CD4-positive, alpha-beta T cell (primary cell): ENCODE results near the gene PSD. TPM values are rescaled to one million over a fixed set of nuclear protein-coding genes. Genes with fewer than 3 reads are reported as not detected.

Experiments used
- ATAC-seq: fragments of 200-7000 bp; cut with Tn5 transposase; one replicate; pipeline ENCODE4 v1.10.0; 2022; ENCODE audit warnings: mild to moderate bottlenecking; ENCODE audit not compliant: poor library complexity
- CTCF ChIA-PET: fragments of 350-600 bp; sonication (Branson Sonifier 250); formaldehyde crosslinking; loops from one replicate; lab custom pipeline; 2021; ENCODE audit warnings: antibody characterized with exemption, inconsistent platforms; lab: Charles Lee
- POLR2A ChIA-PET: fragments of 350-600 bp; sonication (Branson Sonifier 250); formaldehyde crosslinking; loops from one replicate; lab custom pipeline; 2021; ENCODE audit warnings: antibody characterized with exemption, inconsistent platforms; lab: Charles Lee
- DNase-seq, 14 experiments: peaks; one replicate each; pipeline ENCODE4 v3.0.0-alpha.2; 2013 to 2020; ENCODE audit warnings: mixed read lengths in 2 of 14
- H3K27ac ChIP-seq, 2 donors: one replicate each; pipeline versions ENCODE4 v1.5.1 to v1.7.0; 2013; ENCODE audit warnings: low read length in 2 of 2, low read depth in 1 of 2, mild to moderate bottlenecking in 1 of 2
- H3K27me3 ChIP-seq, 2 experiments: 1 replicate in 1 of 2; 2 replicates in 1 of 2; pipeline versions ENCODE4 v1.6.1 to v1.7.0; 2013; ENCODE audit warnings: low read length in 2 of 2, control low read depth in 1 of 2, mild to moderate bottlenecking in 1 of 2, moderate library complexity in 1 of 2; ENCODE audit not compliant: insufficient read depth in 2 of 2, control insufficient read depth in 1 of 2
- H3K36me3 ChIP-seq: one replicate; pipeline ENCODE4 v1.6.1; 2013; ENCODE audit warnings: low read length, control low read depth; ENCODE audit not compliant: insufficient read depth
- H3K4me1 ChIP-seq: one replicate; pipeline ENCODE4 v1.6.1; 2013; ENCODE audit warnings: low read length, control low read depth; ENCODE audit not compliant: insufficient read depth
- H3K4me3 ChIP-seq: one replicate; pipeline ENCODE4 v1.5.1; 2013; ENCODE audit warnings: mild to moderate bottlenecking, low read length, moderate library complexity
- H3K9me3 ChIP-seq, 2 experiments: 1 replicate in 1 of 2; 2 replicates in 1 of 2; pipeline versions ENCODE4 v1.6.1 to v1.7.0; 2013; ENCODE audit warnings: low read length in 2 of 2, mild to moderate bottlenecking in 2 of 2, control low read depth in 1 of 2, moderate library complexity in 1 of 2; ENCODE audit not compliant: control insufficient read depth in 1 of 2, insufficient read depth in 1 of 2
- H3K27ac Mint-ChIP-seq: one replicate; pipeline ENCODE4 v1.8.0; 2020; ENCODE audit warnings: mixed read lengths
- H3K27me3 Mint-ChIP-seq: one replicate; pipeline ENCODE4 v1.8.0; 2021; ENCODE audit warnings: mixed read lengths
- H3K36me3 Mint-ChIP-seq: one replicate; pipeline ENCODE4 v1.8.0; 2021; ENCODE audit warnings: low read depth, mixed read lengths
- H3K4me1 Mint-ChIP-seq: one replicate; pipeline ENCODE4 v1.8.0; 2021; ENCODE audit warnings: low read depth, mixed read lengths
- H3K4me3 Mint-ChIP-seq: one replicate; pipeline ENCODE4 v1.8.0; 2020; ENCODE audit warnings: mild to moderate bottlenecking, mixed read lengths
- H3K9me3 Mint-ChIP-seq: one replicate; pipeline ENCODE4 v1.8.0; 2020; ENCODE audit warnings: mixed read lengths
- intact Hi-C, 2 experiments: fragments of 100-400 bp; cut with DNase I in 1 of 2; cut with micrococcal nuclease in 1 of 2; formaldehyde crosslinking; loops; one replicate each; pipeline versions ENCODE4 v1.15.1 to v1.9.0; 2023 to 2025; cut with DNase I, micrococcal nuclease
- total RNA-seq, 174 experiments: library from RNA in 2 of 174; stranded (reverse) in 2 of 174; gene quantifications; one replicate each; pipeline ENCODE4 v1.2.3 and lab custom pipeline; 2021 to 2026
- TF ChIP-seq, protein P1 (sequence below): fragments of 200-600 bp; IDR thresholded peaks from one replicate; pipeline ENCODE4 v1.8.0; 2022; ENCODE audit warnings: antibody characterized with exemption, mild to moderate bottlenecking

Gene PSD
- total RNA-seq, 2 experiments from 2014 or later, result 16.7 to 17.8 TPM

DNA sequence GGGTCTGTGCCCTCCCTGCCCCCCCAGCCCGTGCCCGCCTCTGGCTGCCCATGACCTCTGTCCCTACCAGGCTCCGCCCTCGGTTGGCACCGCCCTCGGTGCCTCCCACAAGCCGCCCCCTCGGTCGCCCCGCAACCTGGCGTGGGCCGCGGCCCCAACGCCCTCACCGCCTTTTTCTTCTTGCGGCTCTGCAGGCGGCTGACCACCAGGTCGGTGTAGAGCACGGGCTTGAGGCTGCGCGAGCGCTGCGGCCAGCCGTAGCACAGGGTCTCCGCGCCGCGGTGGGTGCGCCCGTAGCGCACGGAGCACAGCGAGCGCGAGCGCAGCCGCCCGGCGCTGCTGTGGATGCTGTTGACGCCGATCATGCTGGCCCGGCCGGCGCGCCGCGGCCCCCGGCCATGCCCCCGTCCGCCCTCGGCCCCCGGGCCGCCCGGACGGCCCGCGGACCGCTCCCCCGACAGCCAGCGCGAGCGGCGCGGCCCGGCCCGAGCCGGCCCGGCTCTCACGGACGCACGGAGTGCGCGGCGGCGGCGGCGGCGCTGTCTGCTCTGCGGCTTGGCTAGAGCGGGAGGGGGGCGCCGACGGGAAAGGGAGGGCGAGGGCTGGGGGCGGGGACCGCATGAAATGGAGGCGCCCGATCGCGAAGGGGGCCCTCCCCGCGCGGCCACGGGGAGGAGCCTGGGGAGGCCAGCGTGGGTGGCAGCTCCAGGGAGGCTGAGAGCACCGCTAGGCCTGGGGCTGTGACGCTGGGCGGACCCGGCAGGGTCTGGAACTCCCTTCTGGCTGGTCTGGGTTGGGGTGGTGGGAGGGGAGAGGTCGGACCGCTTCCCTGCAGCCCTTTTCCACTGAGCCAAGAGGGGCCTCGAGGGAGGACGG, 9.6 kb downstream of the PSD start:
- TF ChIP-seq, protein P1, sequence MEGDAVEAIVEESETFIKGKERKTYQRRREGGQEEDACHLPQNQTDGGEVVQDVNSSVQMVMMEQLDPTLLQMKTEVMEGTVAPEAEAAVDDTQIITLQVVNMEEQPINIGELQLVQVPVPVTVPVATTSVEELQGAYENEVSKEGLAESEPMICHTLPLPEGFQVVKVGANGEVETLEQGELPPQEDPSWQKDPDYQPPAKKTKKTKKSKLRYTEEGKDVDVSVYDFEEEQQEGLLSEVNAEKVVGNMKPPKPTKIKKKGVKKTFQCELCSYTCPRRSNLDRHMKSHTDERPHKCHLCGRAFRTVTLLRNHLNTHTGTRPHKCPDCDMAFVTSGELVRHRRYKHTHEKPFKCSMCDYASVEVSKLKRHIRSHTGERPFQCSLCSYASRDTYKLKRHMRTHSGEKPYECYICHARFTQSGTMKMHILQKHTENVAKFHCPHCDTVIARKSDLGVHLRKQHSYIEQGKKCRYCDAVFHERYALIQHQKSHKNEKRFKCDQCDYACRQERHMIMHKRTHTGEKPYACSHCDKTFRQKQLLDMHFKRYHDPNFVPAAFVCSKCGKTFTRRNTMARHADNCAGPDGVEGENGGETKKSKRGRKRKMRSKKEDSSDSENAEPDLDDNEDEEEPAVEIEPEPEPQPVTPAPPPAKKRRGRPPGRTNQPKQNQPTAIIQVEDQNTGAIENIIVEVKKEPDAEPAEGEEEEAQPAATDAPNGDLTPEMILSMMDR, result no peak
- Histone ChIP-seq H3K4me1 (peaks cover 53% of the 10 kb centered on the region), H3K27me3 (peaks cover 8 to 18% of the 10 kb centered on the region in 2 experiments), H3K4me3 (peak overlapping the region; percentile 54), H3K27ac (peak overlapping the region in 1 of 2 donors; percentile 0), H3K36me3 (no peaks in the 10 kb centered on the region), H3K9me3 (peaks cover 0 to 15% of the 10 kb centered on the region in 2 experiments)
- Mint-ChIP-seq H3K27ac (peak overlapping the region; percentile 85), H3K27me3 (peaks cover 37% of the 10 kb centered on the region), H3K4me1 (peaks cover 56% of the 10 kb centered on the region), H3K36me3 (peaks cover 28% of the 10 kb centered on the region), H3K9me3 (no peaks in the 10 kb centered on the region), H3K4me3 (peak overlapping the region; percentile 87)
- ATAC-seq, result peak; percentile 69
- ChIA-PET POLR2A (interaction anchor here (0.5 to 3.0 kb wide), 8 partner anchors 10 to 236 kb away, joined by 3 to 48 read pairs (median 7); partner anchors contain the start of genes CUEDC2, FBXL15 and NFKB2), CTCF (interaction anchor here (1.1 to 2.7 kb wide), 4 partner anchors 9 to 177 kb away, joined by 3 to 13 read pairs (median 6); no protein-coding TSS in a partner anchor)
- DNase-seq, result peak; percentile 57 to 89 (median 74)
- intact Hi-C loops, result no loop called here

DNA sequence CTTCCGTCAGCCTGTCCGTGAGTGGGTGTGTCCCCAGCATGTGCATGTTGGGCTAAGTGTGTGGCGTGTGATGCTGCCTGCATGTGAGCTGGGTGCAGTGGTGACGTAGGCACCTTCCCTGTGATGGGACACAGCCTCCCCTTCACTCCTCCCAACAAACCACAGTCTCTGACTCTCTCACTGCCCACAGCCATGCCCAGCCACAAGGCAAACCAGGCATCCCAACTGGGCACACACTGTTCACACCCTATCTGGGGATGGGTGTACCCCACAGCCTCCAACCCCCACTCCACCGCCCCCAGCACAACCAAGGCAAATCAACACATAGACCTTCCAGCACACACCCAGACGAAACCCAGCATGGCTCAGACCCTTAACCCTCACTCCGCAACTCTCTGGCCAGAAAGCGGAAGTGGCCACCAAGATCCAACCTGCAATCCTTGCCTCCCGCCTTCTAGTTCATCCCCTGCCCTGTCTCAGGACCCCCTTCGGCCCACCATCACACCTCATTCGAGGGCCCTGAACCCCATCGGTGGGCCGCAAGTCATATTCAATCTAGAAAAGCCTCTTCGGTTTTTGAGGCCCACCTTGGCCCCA, 10.4 kb downstream of the PSD start:
- POLR2A ChIA-PET, result interaction anchor here (2.6 to 6.1 kb wide), 2 partner anchors 13 kb away, joined by 8 to 31 read pairs; partner anchors contain the start of genes FBXL15 and NFKB2
- H3K27me3 Mint-ChIP-seq, result peaks cover 36% of the 10 kb centered on the region
- no peaks in the 10 kb centered on the region for H3K9me3 Mint-ChIP-seq
- Histone ChIP-seq H3K4me1 (peaks cover 57% of the 10 kb centered on the region), H3K9me3 (peaks cover 0 to 15% of the 10 kb centered on the region in 2 experiments), H3K27ac (no peak overlapping the region), H3K36me3 (no peaks in the 10 kb centered on the region), H3K4me3 (peak overlapping the region; percentile 28), H3K27me3 (peaks cover 8 to 18% of the 10 kb centered on the region in 2 experiments)
- H3K36me3 Mint-ChIP-seq, result peaks cover 35% of the 10 kb centered on the region
- peak in 3 of 14 experiments; percentile 10 to 74 (median 61) for DNase-seq
- ATAC-seq, result peak; percentile 20
- peaks cover 55% of the 10 kb centered on the region for H3K4me1 Mint-ChIP-seq
- CTCF ChIA-PET, result interaction anchor here (1.4 kb wide), 1 partner anchor 9 kb away, joined by 8 read pairs; no protein-coding TSS in a partner anchor
- peak overlapping the region; percentile 85 for H3K27ac Mint-ChIP-seq
- TF ChIP-seq, protein P1, result no peak
- intact Hi-C loops, result no loop called here
- peak overlapping the region; percentile 66 for H3K4me3 Mint-ChIP-seq

DNA sequence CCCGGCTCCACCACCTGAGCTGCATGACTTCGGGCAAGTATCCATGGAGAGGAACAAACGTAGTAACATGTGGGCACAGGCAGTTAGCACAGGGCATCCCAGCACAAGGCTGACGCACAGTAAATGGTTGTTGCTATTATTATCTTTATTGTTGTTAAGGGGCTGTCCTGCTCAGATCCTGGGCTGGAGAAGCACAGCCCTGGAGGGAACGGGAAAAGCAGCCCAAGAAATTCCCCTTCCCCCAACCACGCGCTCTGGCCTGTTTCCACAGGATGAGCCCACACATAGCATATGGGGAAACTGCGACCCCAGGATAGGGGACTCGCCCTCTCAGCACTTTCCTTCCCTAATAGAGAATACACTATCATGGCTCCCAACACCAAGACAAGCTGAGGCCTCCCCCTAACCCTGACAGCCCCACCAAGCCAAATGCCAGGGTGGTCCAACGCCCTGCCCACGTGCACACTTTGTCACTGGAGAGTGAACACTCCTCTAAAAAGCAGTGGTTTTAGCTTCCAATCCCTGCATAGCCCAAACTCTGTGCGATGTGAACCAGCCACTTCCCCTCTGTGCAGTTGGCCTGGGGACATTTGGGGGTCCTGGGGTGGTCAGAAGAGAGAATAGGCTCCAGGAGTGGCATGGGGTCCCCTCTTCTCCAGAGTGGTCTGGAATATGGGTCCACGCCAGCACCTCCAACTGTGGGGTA, 11.0 kb downstream of the PSD start:
- H3K4me3 ChIP-seq, result no peak overlapping the region
- H3K4me1 ChIP-seq, result peaks cover 51% of the 10 kb centered on the region
- H3K9me3 Mint-ChIP-seq, result no peaks in the 10 kb centered on the region
- DNase-seq (peak in 2 of 14 experiments; percentile 25 to 43), ATAC-seq (no peak)
- H3K27ac ChIP-seq, result no peak overlapping the region
- peak overlapping the region; percentile 85 for H3K27ac Mint-ChIP-seq
- peaks cover 8 to 18% of the 10 kb centered on the region in 2 experiments for H3K27me3 ChIP-seq
- POLR2A ChIA-PET, result interaction anchor here (2.6 to 6.1 kb wide), 2 partner anchors 12 to 14 kb away, joined by 8 to 31 read pairs; partner anchors contain the start of genes FBXL15 and NFKB2
- CTCF ChIA-PET, result interaction anchor here (1.4 to 1.9 kb wide), 2 partner anchors 8 to 13 kb away, joined by 4 to 8 read pairs; no protein-coding TSS in a partner anchor
- intact Hi-C loops, result no loop called here
- peaks cover 4% of the 10 kb centered on the region for H3K36me3 ChIP-seq
- peak overlapping the region; percentile 66 for H3K4me3 Mint-ChIP-seq
- TF ChIP-seq, protein P1, result no peak
- H3K36me3 Mint-ChIP-seq, result peaks cover 36% of the 10 kb centered on the region
- peaks cover 49% of the 10 kb centered on the region for H3K4me1 Mint-ChIP-seq
- peaks cover 0 to 15% of the 10 kb centered on the region in 2 experiments for H3K9me3 ChIP-seq
- H3K27me3 Mint-ChIP-seq, result peaks cover 29% of the 10 kb centered on the region
